Peyer's patch (tissue), 4 donors: ENCODE measurements around the gene MS4A7. TPM values are rescaled to one million over a fixed set of nuclear protein-coding genes. Genes with fewer than 3 reads are reported as not detected.
"Not testable (repeated sequence)": the region's sequence is repeated elsewhere in the genome, so short reads cannot be mapped to it uniquely, and the experiment has no call there.

ENCODE experiments used
- DNase-seq, 3 donors: peaks; one replicate each; pipeline ENCODE4 v3.0.0-alpha.2; 2017 to 2019
- H3K27ac ChIP-seq, 4 donors: fragments of 200-600 bp; sonication (generic); one replicate each; pipeline ENCODE4 v1.5.1; 2016 to 2019
- H3K27me3 ChIP-seq, 2 donors: fragments of 200-600 bp; sonication (generic); one replicate each; pipeline ENCODE4 v1.5.1; 2019
- H3K36me3 ChIP-seq, 3 donors: fragments of 200-600 bp; sonication (generic); one replicate each; pipeline ENCODE4 v1.5.1; 2016 to 2019
- H3K4me1 ChIP-seq, 4 donors: fragments of 200-600 bp; sonication (generic); one replicate each; pipeline ENCODE4 v1.5.1; 2016 to 2019
- H3K4me3 ChIP-seq, 4 donors: fragments of 200-600 bp; sonication (generic); 1 replicate in 3 of 4; 2 replicates in 1 of 4; pipeline ENCODE4 v1.5.1; 2016 to 2019; ENCODE audit warnings: mild to moderate bottlenecking in 1 of 4
- H3K9me3 ChIP-seq, 4 donors: fragments of 200-600 bp; sonication (generic); one replicate each; pipeline ENCODE4 v1.5.1; 2016 to 2019; ENCODE audit warnings: mild to moderate bottlenecking in 1 of 4
- CTCF ChIP-seq, 6 experiments: fragments of 450-650 bp in 4 of 6; fragments of 200-600 bp in 2 of 6; sonication (generic) in 1 of 6; IDR thresholded peaks; one replicate each; pipeline ENCODE4 v1.5.1; 2017 to 2019; ENCODE audit warnings: antibody characterized with exemption in 6 of 6, mild to moderate bottlenecking in 3 of 6, moderate library complexity in 1 of 6
- POLR2A ChIP-seq, 2 donors: fragments of 450-650 bp; IDR thresholded peaks; one replicate each; pipeline ENCODE4 v1.5.1; 2017; ENCODE audit warnings: antibody characterized with exemption in 2 of 2, mild to moderate bottlenecking in 2 of 2, moderate library complexity in 2 of 2
- total RNA-seq, 4 donors: library from RNA; depleted of rRNA; stranded (reverse); fragments of >200 nt; gene quantifications; one replicate each; pipeline ENCODE4 v1.1.0, GENCODE V29; 2016

The MS4A7 gene
- total RNA-seq, 4 donors from 2014 or later: 5.0 to 52.0 (median 14.9) TPM

GRCh38 chr11:60363542-60364470 is 14.5 kb upstream of the MS4A7 start:
- Histone ChIP-seq H3K27me3 (no peaks in the 10 kb centered on the region), H3K9me3 (no peaks in the 10 kb centered on the region), H3K27ac (peak overlapping the region in 1 of 4 donors; percentile 57), H3K4me3 (no peak overlapping the region), H3K36me3 (no peaks in the 10 kb centered on the region), H3K4me1 (no peaks in the 10 kb centered on the region)
- DNase-seq: peak in 2 of 3 donors; percentile 73 to 91
- no peak for TF ChIP-seq POLR2A (IDR thresholded peaks at IDR 0.05)
- peak; percentile 67 to 85 (median 81) for TF ChIP-seq CTCF (IDR thresholded peaks at IDR 0.05)

GRCh38 chr11:60366262-60366904 is 11.9 kb upstream of the MS4A7 start:
- not testable (repeated sequence) for H3K4me1 ChIP-seq, DNase-seq, H3K36me3 ChIP-seq, H3K4me3 ChIP-seq, H3K9me3 ChIP-seq, H3K27me3 ChIP-seq, H3K27ac ChIP-seq

GRCh38 chr11:60367009-60367408 is 11.3 kb upstream of the MS4A7 start:
- Histone ChIP-seq H3K27me3 (no peaks in the 10 kb centered on the region), H3K4me1 (no peaks in the 10 kb centered on the region), H3K4me3 (no peak overlapping the region), H3K36me3 (no peaks in the 10 kb centered on the region), H3K9me3 (no peaks in the 10 kb centered on the region), H3K27ac (peak overlapping the region in 1 of 4 donors; percentile 13)
- DNase-seq: no peak
- TF ChIP-seq POLR2A (IDR thresholded peaks at IDR 0.05) (no peak), CTCF (IDR thresholded peaks at IDR 0.05) (no peak)

- Histone ChIP-seq H3K9me3 (no peaks in the 10 kb centered on the region), H3K27ac (peak overlapping the region in 1 of 4 donors; percentile 13), H3K27me3 (no peaks in the 10 kb centered on the region), H3K36me3 (no peaks in the 10 kb centered on the region), H3K4me1 (no peaks in the 10 kb centered on the region), H3K4me3 (no peak overlapping the region)
- no peak for DNase-seq
- TF ChIP-seq CTCF (IDR thresholded peaks at IDR 0.05) (no peak), POLR2A (IDR thresholded peaks at IDR 0.05) (no peak)
These were observed 10.4 kb upstream of the MS4A7 start for GRCh38 chr11:60367896-60368295.

GRCh38 chr11:60370252-60370810 is 8.0 kb upstream of the MS4A7 start:
- Histone ChIP-seq H3K27me3 (no peaks in the 10 kb centered on the region), H3K9me3 (no peaks in the 10 kb centered on the region), H3K4me1 (no peaks in the 10 kb centered on the region), H3K36me3 (no peaks in the 10 kb centered on the region), H3K27ac (peak overlapping the region in 2 of 4 donors; percentile 30 to 38), H3K4me3 (no peak overlapping the region)
- TF ChIP-seq CTCF (IDR thresholded peaks at IDR 0.05): no peak
- TF ChIP-seq POLR2A (IDR thresholded peaks at IDR 0.05): no peak
- DNase-seq: no peak
